NT2/D1 (cell line): ENCODE results near the gene SDK2.

Experiments
- DNase-seq: peaks from one replicate; pipeline ENCODE4 v3.0.0-alpha.2; 2011; ENCODE audit warnings: low read depth, low spot score
- H3K27me3 ChIP-seq: 2 replicates; pipeline ENCODE4 v1.6.0; 2011; ENCODE audit warnings: mild to moderate bottlenecking; ENCODE audit not compliant: insufficient read length, insufficient read depth
- H3K36me3 ChIP-seq: 2 replicates; pipeline ENCODE4 v1.6.1; 2011; ENCODE audit warnings: mild to moderate bottlenecking, low read length, mixed read lengths; ENCODE audit not compliant: insufficient read depth, insufficient read length
- H3K4me1 ChIP-seq: 2 replicates; pipeline ENCODE4 v1.5.1; 2011; ENCODE audit not compliant: insufficient read depth, insufficient read length
- H3K4me3 ChIP-seq: 2 replicates; pipeline ENCODE4 v1.5.1; 2011; ENCODE audit warnings: low read depth; ENCODE audit not compliant: insufficient read length
- H3K9ac ChIP-seq: 2 replicates; pipeline ENCODE4 v1.6.0; 2011; ENCODE audit warnings: low read depth; ENCODE audit not compliant: insufficient read length
- H3K9me3 ChIP-seq: 2 replicates; pipeline ENCODE4 v1.5.1; 2011; ENCODE audit warnings: mild to moderate bottlenecking, low read length; ENCODE audit not compliant: insufficient read depth
- SUZ12 ChIP-seq: IDR thresholded peaks from 2 replicates; pipeline ENCODE4 v1.6.1; 2011; ENCODE audit not compliant: insufficient read length, insufficient read depth; ENCODE audit errors: extremely low read depth
- YY1 ChIP-seq: IDR thresholded peaks from 2 replicates; pipeline ENCODE4 v1.6.1; 2011; ENCODE audit not compliant: insufficient read length, insufficient read depth
- ZNF274 ChIP-seq: IDR thresholded peaks from 2 replicates; pipeline ENCODE4 v1.6.1; 2011; ENCODE audit warnings: mild to moderate bottlenecking, low read depth, low read length

The SDK2 gene

GRCh38 chr17:73616120-73616872, 27.9 kb downstream of the SDK2 start:
- H3K36me3 ChIP-seq: no peaks in the 10 kb centered on the region
- no peak for TF ChIP-seq YY1
- no peak for TF ChIP-seq ZNF274
- TF ChIP-seq SUZ12: no peak
- H3K4me1 ChIP-seq: peaks cover 33% of the 10 kb centered on the region
- no peak for DNase-seq
- no peak overlapping the region for H3K4me3 ChIP-seq
- H3K27me3 ChIP-seq: no peaks in the 10 kb centered on the region
- H3K9ac ChIP-seq: peak overlapping the region; percentile 14
- peaks cover 21% of the 10 kb centered on the region for H3K9me3 ChIP-seq

- peak overlapping the region; percentile 80 for H3K9ac ChIP-seq
- peaks cover 8% of the 10 kb centered on the region for H3K9me3 ChIP-seq
- TF ChIP-seq YY1: no peak
- no peaks in the 10 kb centered on the region for H3K36me3 ChIP-seq
- no peak for DNase-seq
- H3K4me3 ChIP-seq: peak overlapping the region; percentile 22
- H3K27me3 ChIP-seq: no peaks in the 10 kb centered on the region
- peaks cover 46% of the 10 kb centered on the region for H3K4me1 ChIP-seq
These were observed 30.0 kb downstream of the SDK2 start for GRCh38 chr17:73614256-73614655.

- no peak for TF ChIP-seq SUZ12
- TF ChIP-seq YY1: no peak
- TF ChIP-seq ZNF274: no peak
- peak overlapping the region; percentile 80 for H3K9ac ChIP-seq
- peak; percentile 66 for DNase-seq
These were observed 30.7 kb downstream of the SDK2 start for GRCh38 chr17:73613271-73614233.

GRCh38 chr17:73612031-73612472, 32.2 kb downstream of the SDK2 start:
- H3K9me3 ChIP-seq: no peaks in the 10 kb centered on the region
- no peaks in the 10 kb centered on the region for H3K27me3 ChIP-seq
- DNase-seq: no peak
- no peaks in the 10 kb centered on the region for H3K36me3 ChIP-seq
- TF ChIP-seq ZNF274 (no peak), YY1 (no peak), SUZ12 (no peak)
- H3K9ac ChIP-seq: peak overlapping the region; percentile 53
- no peak overlapping the region for H3K4me3 ChIP-seq
- peaks cover 37% of the 10 kb centered on the region for H3K4me1 ChIP-seq

More at GRCh38 chr17:73613271-73614233, 30.7 kb downstream of the SDK2 start:
- Histone ChIP-seq H3K27me3 (no peaks in the 10 kb centered on the region), H3K36me3 (no peaks in the 10 kb centered on the region), H3K4me3 (peak overlapping the region; percentile 22), H3K4me1 (peaks cover 46% of the 10 kb centered on the region), H3K9me3 (peaks cover under 1% of the 10 kb centered on the region; the same call in 1 of the 2 replicates)

GRCh38 chr17:73611630-73612029, 32.6 kb downstream of the SDK2 start:
- H3K9me3 ChIP-seq: no peaks in the 10 kb centered on the region
- peaks cover 34% of the 10 kb centered on the region for H3K4me1 ChIP-seq
- H3K9ac ChIP-seq: peak overlapping the region; percentile 53
- no peaks in the 10 kb centered on the region for H3K36me3 ChIP-seq
- TF ChIP-seq YY1 (no peak), ZNF274 (no peak), SUZ12 (no peak)
- no peak for DNase-seq
- H3K27me3 ChIP-seq: no peaks in the 10 kb centered on the region
- H3K4me3 ChIP-seq: no peak overlapping the region

GRCh38 chr17:73610331-73610911, 33.8 kb downstream of the SDK2 start:
- Histone ChIP-seq H3K27me3 (no peaks in the 10 kb centered on the region), H3K9me3 (no peaks in the 10 kb centered on the region), H3K9ac (no peak overlapping the region), H3K36me3 (no peaks in the 10 kb centered on the region), H3K4me1 (peaks cover 26% of the 10 kb centered on the region), H3K4me3 (no peak overlapping the region)
- TF ChIP-seq SUZ12: no peak
- TF ChIP-seq YY1: no peak
- no peak for TF ChIP-seq ZNF274
- no peak for DNase-seq

GRCh38 chr17:73609758-73610157, 34.5 kb downstream of the SDK2 start:
- peaks cover 25% of the 10 kb centered on the region for H3K4me1 ChIP-seq
- no peaks in the 10 kb centered on the region for H3K27me3 ChIP-seq
- TF ChIP-seq ZNF274 (no peak), SUZ12 (no peak), YY1 (no peak)
- H3K4me3 ChIP-seq: no peak overlapping the region
- peaks cover 4% of the 10 kb centered on the region for H3K36me3 ChIP-seq
- no peak overlapping the region for H3K9ac ChIP-seq
- DNase-seq: no peak
- H3K9me3 ChIP-seq: peaks cover 2% of the 10 kb centered on the region; the same call in 1 of the 2 replicates
